ENCODE data around the gene CCDC187.

GRCh38 chr9:136333486-136333885 lies 29.6 kb upstream of the CCDC187 start:
- TF ChIP-seq EP300 (IDR thresholded peaks at IDR 0.05) (no peak), POLR2A (IDR thresholded peaks at IDR 0.05) (no peak)

All from tibial nerve (tissue), 3 donors.